PC-3 (cell line): Measurements from ENCODE around the gene ATG5.

Experiments
- CTCF ChIP-seq: fragments of 300-600 bp; sonication (generic); conservative IDR thresholded peaks from 2 replicates; pipeline ENCODE4 v1.5.1; 2017; ENCODE audit warnings: antibody characterized with exemption, low read depth, mild to moderate bottlenecking, low read length
- EZH2 ChIP-seq: fragments of 300-600 bp; sonication (generic); IDR thresholded peaks from one replicate; pipeline ENCODE4 v1.6.1; 2017; ENCODE audit warnings: antibody characterized with exemption, mild to moderate bottlenecking, low read length; ENCODE audit not compliant: unreplicated experiment
- EZH2phosphoT487 ChIP-seq: fragments of 300-600 bp; sonication (generic); IDR thresholded peaks from 2 replicates; pipeline ENCODE4 v1.6.1; 2018; ENCODE audit warnings: mild to moderate bottlenecking, antibody characterized with exemption, low read length, borderline replicate concordance

GRCh38 chr6:106173124-106173879 is 152.3 kb downstream of the ATG5 start:
- TF ChIP-seq EZH2, result no peak
- TF ChIP-seq CTCF, result no peak
- no peak for TF ChIP-seq EZH2phosphoT487
